H54 (cell line): ENCODE measurements around the gene MRC2.
"Not testable (repeated sequence)": the region's sequence is repeated elsewhere in the genome, so short reads cannot be mapped to it uniquely, and the experiment has no call there.

ENCODE experiments used
- DNase-seq: peaks from one replicate; pipeline ENCODE4 v3.0.0; 2011; ENCODE audit warnings: low spot score, mixed read lengths; ENCODE audit not compliant: insufficient read length
- FAIRE-seq: peaks from 3 replicates; lab custom pipeline; 2011; peaks lifted over from hg19 to GRCh38; lab: Jason Lieb, UNC
- POLR2A ChIP-seq: IDR thresholded peaks from 2 replicates; pipeline ENCODE4 v1.6.1; 2011; ENCODE audit warnings: low read depth, mild to moderate bottlenecking, low read length

The MRC2 gene

DNA sequence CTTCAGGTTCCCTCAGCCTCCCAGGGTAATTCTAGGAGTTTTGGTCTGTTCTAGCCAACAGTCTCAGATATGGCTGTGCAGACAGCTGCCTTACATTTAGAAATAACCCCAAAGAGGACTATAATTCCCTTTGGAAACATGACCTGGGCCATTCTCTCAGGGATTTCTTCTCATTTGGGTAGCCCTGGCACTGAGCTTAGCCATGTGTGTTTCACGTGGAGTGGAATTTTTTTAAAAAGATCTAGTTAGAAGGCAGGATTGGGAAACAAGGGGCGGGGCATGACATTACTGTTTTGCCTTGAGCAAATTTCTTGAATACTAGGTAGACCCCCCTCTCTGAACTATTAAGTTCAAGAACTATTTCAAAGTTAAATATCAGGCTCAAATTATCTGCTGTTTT lies 29.6 kb upstream of the MRC2 start:
- DNase-seq (no peak), FAIRE-seq (no peak)
- no peak for TF ChIP-seq POLR2A

- DNase-seq (no peak), FAIRE-seq (no peak)
- no peak for TF ChIP-seq POLR2A
These were observed 27.4 kb upstream of the MRC2 start for GRCh38 chr17:62599964-62600657.

DNA sequence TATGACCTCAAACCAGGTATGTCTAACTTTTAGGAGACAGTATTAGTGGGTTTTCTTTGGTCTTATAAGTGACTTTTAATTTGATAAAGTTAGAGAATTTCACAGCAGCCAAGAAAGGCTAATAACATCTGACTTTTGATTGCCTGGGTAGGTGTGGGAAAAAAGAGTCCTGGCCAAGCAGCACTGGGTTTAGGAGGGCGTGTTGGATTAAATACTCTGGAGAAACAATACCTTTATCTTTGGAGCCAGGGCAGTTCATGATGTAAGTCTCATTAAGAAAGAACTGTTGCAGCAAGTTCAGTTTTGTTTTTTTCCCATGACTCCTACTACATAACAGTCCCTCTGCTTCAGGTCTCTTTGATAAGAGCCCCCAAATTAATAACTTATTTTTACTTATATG lies 26.7 kb upstream of the MRC2 start:
- no peak for FAIRE-seq
- DNase-seq: no peak
- no peak for TF ChIP-seq POLR2A

GRCh38 chr17:62601471-62601870 lies 26.0 kb upstream of the MRC2 start:
- FAIRE-seq: no peak
- TF ChIP-seq POLR2A: no peak
- no peak for DNase-seq

DNA sequence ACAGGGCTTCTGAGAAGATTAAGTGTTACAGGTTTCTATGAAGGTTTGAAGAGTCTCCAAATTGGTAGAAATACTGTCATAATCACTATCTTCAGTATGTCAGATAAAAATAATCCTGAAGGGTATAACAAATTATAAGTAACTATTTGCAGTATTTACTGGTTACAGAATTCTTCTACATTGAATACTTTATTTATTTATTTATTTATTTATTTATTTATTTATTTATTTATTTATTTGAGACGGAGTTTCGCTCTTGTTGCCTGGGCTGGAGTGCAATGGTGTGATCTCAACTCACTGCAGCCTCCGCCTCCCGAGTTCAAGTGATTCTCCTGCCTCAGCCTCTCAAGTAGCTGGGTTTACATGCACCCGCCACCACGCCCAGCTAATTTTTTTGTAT lies 23.7 kb upstream of the MRC2 start:
- FAIRE-seq, DNase-seq: not testable (repeated sequence)

- no peak for DNase-seq
- FAIRE-seq: no peak
These were observed 21.9 kb upstream of the MRC2 start for GRCh38 chr17:62605588-62605987.

GRCh38 chr17:62611292-62611691 lies 16.2 kb upstream of the MRC2 start:
- FAIRE-seq: no peak
- DNase-seq: no peak
- TF ChIP-seq POLR2A: no peak

More at GRCh38 chr17:62605588-62605987, 21.9 kb upstream of the MRC2 start:
- no peak for TF ChIP-seq POLR2A

GRCh38 chr17:62611728-62612127 lies 15.7 kb upstream of the MRC2 start:
- no peak for FAIRE-seq
- no peak for DNase-seq
- no peak for TF ChIP-seq POLR2A

DNA sequence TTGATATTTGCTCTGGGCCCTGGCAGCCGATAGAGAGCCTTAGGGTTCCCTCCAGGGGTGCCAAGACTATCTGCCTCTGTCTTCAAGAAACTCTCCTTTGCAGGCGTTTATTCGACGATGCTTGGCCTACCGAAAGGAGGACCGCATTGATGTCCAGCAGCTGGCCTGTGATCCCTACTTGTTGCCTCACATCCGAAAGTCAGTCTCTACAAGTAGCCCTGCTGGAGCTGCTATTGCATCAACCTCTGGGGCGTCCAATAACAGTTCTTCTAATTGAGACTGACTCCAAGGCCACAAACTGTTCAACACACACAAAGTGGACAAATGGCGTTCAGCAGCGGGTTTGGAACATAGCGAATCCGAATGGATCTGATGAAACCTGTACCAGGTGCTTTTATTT lies 15.2 kb upstream of the MRC2 start:
- DNase-seq, FAIRE-seq: not testable (repeated sequence)

- DNase-seq, FAIRE-seq: not testable (repeated sequence)
These were observed 14.4 kb upstream of the MRC2 start for GRCh38 chr17:62613095-62613494.

GRCh38 chr17:62614142-62614541 lies 13.3 kb upstream of the MRC2 start:
- FAIRE-seq (no peak), DNase-seq (no peak)
- TF ChIP-seq POLR2A: no peak

- TF ChIP-seq POLR2A: no peak
- no peak for FAIRE-seq
- DNase-seq: no peak
These were observed 12.0 kb upstream of the MRC2 start for GRCh38 chr17:62615503-62615902.

- FAIRE-seq (no peak), DNase-seq (no peak)
- TF ChIP-seq POLR2A: no peak
These were observed 10.2 kb upstream of the MRC2 start for GRCh38 chr17:62616993-62617893.

DNA sequence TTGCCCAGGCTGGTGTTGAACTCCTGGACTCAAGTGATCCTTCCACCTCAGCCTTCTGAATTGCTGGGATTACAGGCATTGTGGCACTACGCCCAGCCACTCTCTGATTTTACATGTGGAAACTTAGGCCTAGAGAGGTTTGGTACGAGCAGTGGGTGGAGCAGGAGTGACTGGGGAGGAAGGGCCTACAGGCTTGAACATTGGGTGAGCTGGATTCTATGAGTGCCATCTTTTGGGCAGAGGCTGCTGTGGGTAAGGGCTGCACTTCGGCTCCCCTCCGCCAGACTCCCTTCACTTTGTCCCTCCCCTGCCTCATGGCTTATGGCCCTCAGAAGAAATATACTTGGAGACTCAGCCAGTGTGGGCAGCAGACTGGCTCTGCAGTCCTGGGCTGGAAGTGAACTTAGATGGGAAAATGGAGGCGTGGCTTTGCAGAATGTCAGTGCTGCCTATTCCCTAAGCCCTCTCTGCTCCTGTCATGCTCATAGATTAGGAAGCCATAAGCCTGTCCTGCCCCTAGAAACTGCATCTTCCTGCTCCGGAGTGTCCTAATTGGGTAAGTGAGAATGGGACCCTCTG lies 9.5 kb upstream of the MRC2 start:
- FAIRE-seq (no peak), DNase-seq (no peak)
- TF ChIP-seq POLR2A: no peak
